ENCODE results near the gene STRN3. TPM values are rescaled to one million over a fixed set of nuclear protein-coding genes. Genes with fewer than 3 reads are reported as not detected.
"Not testable (repeated sequence)": the region's sequence is repeated elsewhere in the genome, so short reads cannot be mapped to it uniquely, and the experiment has no call there.

The STRN3 gene
- total RNA-seq, 1 donor from 2014 or later: 42.0 TPM

- DNase-seq (ENCODE audit: low spot score): no peak
These were observed 11.6 kb upstream of the STRN3 start for GRCh38 chr14:31037709-31038221.

- DNase-seq (ENCODE audit: low spot score): no peak
These were observed 10.4 kb upstream of the STRN3 start for GRCh38 chr14:31036552-31036951.

- no peak for DNase-seq (ENCODE audit: low spot score)
These were observed 4.3 kb upstream of the STRN3 start for GRCh38 chr14:31030469-31030868.

- no peak for DNase-seq (ENCODE audit: low spot score)
These were observed 3.1 kb upstream of the STRN3 start for GRCh38 chr14:31029016-31029970.

- no peak for DNase-seq (ENCODE audit: low spot score)
These were observed 1.7 kb upstream of the STRN3 start for GRCh38 chr14:31027847-31028246.

- DNase-seq (ENCODE audit: low spot score): peak; percentile 98
These were observed 464 bp upstream of the STRN3 start for GRCh38 chr14:31026450-31027235.

- DNase-seq (ENCODE audit: low spot score): peak; percentile 90
These were observed 657 bp downstream of the STRN3 start, which contains the start of gene AP4S1 for GRCh38 chr14:31025367-31026076. Gene AP4S1, plus strand, starts transcription at chr14:31025649. Its CDS starts 40,548 bp downstream, at chr14:31066197.

- DNase-seq (ENCODE audit: low spot score): no peak
These were observed 1.4 kb downstream of the STRN3 start for GRCh38 chr14:31024577-31025366.

GRCh38 chr14:31024010-31024480 lies 2.1 kb downstream of the STRN3 start:
- DNase-seq (ENCODE audit: low spot score): no peak

- DNase-seq (ENCODE audit: low spot score): no peak
These were observed 3.8 kb downstream of the STRN3 start for GRCh38 chr14:31022386-31022785.

- DNase-seq (ENCODE audit: low spot score): no peak
These were observed 4.6 kb downstream of the STRN3 start for GRCh38 chr14:31021576-31021949.

GRCh38 chr14:31020834-31021575 lies 5.2 kb downstream of the STRN3 start:
- no peak for DNase-seq (ENCODE audit: low spot score)

GRCh38 chr14:31018057-31018645 lies 8.0 kb downstream of the STRN3 start:
- DNase-seq (ENCODE audit: low spot score): no peak

GRCh38 chr14:31013841-31014240 lies 12.3 kb downstream of the STRN3 start:
- DNase-seq (ENCODE audit: low spot score): no peak

- no peak for DNase-seq (ENCODE audit: low spot score)
These were observed 15.2 kb downstream of the STRN3 start for GRCh38 chr14:31010935-31011334.

- DNase-seq (ENCODE audit: low spot score): no peak
These were observed 16.2 kb downstream of the STRN3 start for GRCh38 chr14:31009836-31010574.

- DNase-seq (ENCODE audit: low spot score): no peak
These were observed 19.5 kb downstream of the STRN3 start for GRCh38 chr14:31006703-31007102.

GRCh38 chr14:31004007-31004406 lies 22.2 kb downstream of the STRN3 start:
- DNase-seq (ENCODE audit: low spot score): not testable (repeated sequence)

All from mesenteric fat pad (tissue), 1 donor.